ENCODE results near the gene DCAF4.
"Not testable (repeated sequence)": the region's sequence is repeated elsewhere in the genome, so short reads cannot be mapped to it uniquely, and the experiment has no call there.

Gene DCAF4

GRCh38 chr14:72929316-72930080, 3.2 kb downstream of the DCAF4 start:
- H3K4me3 ChIP-seq (ENCODE audit: low read length) = no peak overlapping the region
- no peak for TF ChIP-seq ZNF274 (IDR thresholded peaks at IDR 0.05; ENCODE audit: low read depth, low read length)

GRCh38 chr14:72932893-72933292, 6.6 kb downstream of the DCAF4 start:
- no peak for TF ChIP-seq ZNF274 (IDR thresholded peaks at IDR 0.05; ENCODE audit: low read depth, low read length)
- H3K4me3 ChIP-seq (ENCODE audit: low read length) = no peak overlapping the region

- no peak for TF ChIP-seq ZNF274 (IDR thresholded peaks at IDR 0.05; ENCODE audit: low read depth, low read length)
- H3K4me3 ChIP-seq (ENCODE audit: low read length) = no peak overlapping the region
Measured at GRCh38 chr14:72939630-72940029, 13.4 kb downstream of the DCAF4 start.

- TF ChIP-seq ZNF274 (IDR thresholded peaks at IDR 0.05; ENCODE audit: low read depth, low read length) = no peak
- no peak overlapping the region for H3K4me3 ChIP-seq (ENCODE audit: low read length)
Measured at GRCh38 chr14:72941286-72941985, 15.2 kb downstream of the DCAF4 start.

- no peak overlapping the region for H3K4me3 ChIP-seq (ENCODE audit: low read length)
- no peak for TF ChIP-seq ZNF274 (IDR thresholded peaks at IDR 0.05; ENCODE audit: low read depth, low read length)
Measured at GRCh38 chr14:72942934-72943333, 16.7 kb downstream of the DCAF4 start.

- no peak for TF ChIP-seq ZNF274 (IDR thresholded peaks at IDR 0.05; ENCODE audit: low read depth, low read length)
- no peak overlapping the region for H3K4me3 ChIP-seq (ENCODE audit: low read length)
Measured at GRCh38 chr14:72943876-72944430, 17.7 kb downstream of the DCAF4 start.

- TF ChIP-seq ZNF274 (IDR thresholded peaks at IDR 0.05; ENCODE audit: low read depth, low read length) = no peak
- no peak overlapping the region for H3K4me3 ChIP-seq (ENCODE audit: low read length)
Measured at GRCh38 chr14:72945356-72946027, 19.2 kb downstream of the DCAF4 start.

GRCh38 chr14:72946491-72946890, 20.2 kb downstream of the DCAF4 start:
- TF ChIP-seq ZNF274 (IDR thresholded peaks at IDR 0.05; ENCODE audit: low read depth, low read length) = no peak

GRCh38 chr14:72947366-72948160, 21.3 kb downstream of the DCAF4 start:
- no peak for TF ChIP-seq ZNF274 (IDR thresholded peaks at IDR 0.05; ENCODE audit: low read depth, low read length)
- no peak overlapping the region for H3K4me3 ChIP-seq (ENCODE audit: low read length)

More at GRCh38 chr14:72946491-72946890, 20.2 kb downstream of the DCAF4 start:
- H3K4me3 ChIP-seq (ENCODE audit: low read length) = no peak overlapping the region

GRCh38 chr14:72948481-72949138, 22.3 kb downstream of the DCAF4 start:
- H3K4me3 ChIP-seq (ENCODE audit: low read length) = no peak overlapping the region
- TF ChIP-seq ZNF274 (IDR thresholded peaks at IDR 0.05; ENCODE audit: low read depth, low read length) = no peak

GRCh38 chr14:72952171-72952570, 25.9 kb downstream of the DCAF4 start:
- no peak overlapping the region for H3K4me3 ChIP-seq (ENCODE audit: low read length)
- no peak for TF ChIP-seq ZNF274 (IDR thresholded peaks at IDR 0.05; ENCODE audit: low read depth, low read length)

GRCh38 chr14:72956741-72957140, 30.5 kb downstream of the DCAF4 start:
- not testable (repeated sequence) for H3K4me3 ChIP-seq (ENCODE audit: low read length)

- no peak for TF ChIP-seq ZNF274 (IDR thresholded peaks at IDR 0.05; ENCODE audit: low read depth, low read length)
- no peak overlapping the region for H3K4me3 ChIP-seq (ENCODE audit: low read length)
Measured at GRCh38 chr14:72957213-72957612, 30.9 kb downstream of the DCAF4 start.
